Peyer's patch (tissue), 4 donors: ENCODE measurements around the gene EDN2.
A peak's percentile ranks its signal among the peaks of the same experiment; 100 is the strongest.

Experiments used
- POLR2A ChIP-seq, 2 donors: fragments of 450-650 bp; IDR thresholded peaks; one replicate each; pipeline ENCODE4 v1.5.1; 2017; ENCODE audit warnings: antibody characterized with exemption in 2 of 2, mild to moderate bottlenecking in 2 of 2, moderate library complexity in 2 of 2
- TF ChIP-seq, protein P1 (sequence below), 6 experiments: fragments of 450-650 bp in 4 of 6; fragments of 200-600 bp in 2 of 6; sonication (generic) in 1 of 6; IDR thresholded peaks; one replicate each; pipeline ENCODE4 v1.5.1; 2017 to 2019; ENCODE audit warnings: antibody characterized with exemption in 6 of 6, mild to moderate bottlenecking in 3 of 6, moderate library complexity in 1 of 6

DNA sequence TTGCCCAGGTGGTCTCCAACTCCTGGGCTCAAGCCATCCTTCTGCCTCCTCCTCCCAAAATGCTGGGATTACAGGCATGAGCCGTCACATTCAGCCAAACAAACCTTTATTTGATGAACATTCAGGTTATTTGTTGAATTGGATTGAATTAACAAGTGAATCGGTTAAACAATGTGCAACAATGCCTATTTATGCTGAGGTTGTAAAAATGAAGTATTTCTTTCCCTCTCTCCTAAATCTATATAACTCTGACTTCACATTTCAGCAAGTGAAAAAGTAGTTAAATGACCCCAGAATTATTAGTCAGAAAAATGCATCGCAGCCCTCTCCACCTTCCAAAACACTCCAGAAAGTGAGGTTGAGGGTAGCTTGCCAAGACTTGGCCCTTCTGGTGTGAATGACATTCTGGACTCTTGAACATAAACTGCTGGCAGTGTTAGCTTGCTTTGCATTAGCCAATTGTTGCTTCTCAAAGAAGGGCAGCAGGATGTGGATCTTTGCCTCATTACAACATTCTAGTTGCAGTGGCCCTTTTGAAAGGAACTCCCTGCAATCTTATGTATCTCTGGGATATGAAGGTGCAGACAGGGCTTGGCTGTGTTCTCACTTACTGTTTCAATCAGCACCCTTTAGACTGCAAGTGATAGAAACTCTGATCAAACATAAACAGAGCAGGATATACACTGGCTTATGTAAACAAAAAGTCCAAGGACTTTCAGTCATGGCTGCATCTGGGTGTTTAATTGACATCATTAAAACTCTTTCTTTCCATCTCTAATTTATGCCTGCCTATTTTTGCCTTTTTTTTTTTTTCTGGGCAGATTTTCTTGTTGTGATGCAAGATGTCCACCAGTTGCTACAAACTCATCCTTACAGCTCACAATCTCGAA, 22.4 kb downstream of the EDN2 start:
- TF ChIP-seq, protein P1, sequence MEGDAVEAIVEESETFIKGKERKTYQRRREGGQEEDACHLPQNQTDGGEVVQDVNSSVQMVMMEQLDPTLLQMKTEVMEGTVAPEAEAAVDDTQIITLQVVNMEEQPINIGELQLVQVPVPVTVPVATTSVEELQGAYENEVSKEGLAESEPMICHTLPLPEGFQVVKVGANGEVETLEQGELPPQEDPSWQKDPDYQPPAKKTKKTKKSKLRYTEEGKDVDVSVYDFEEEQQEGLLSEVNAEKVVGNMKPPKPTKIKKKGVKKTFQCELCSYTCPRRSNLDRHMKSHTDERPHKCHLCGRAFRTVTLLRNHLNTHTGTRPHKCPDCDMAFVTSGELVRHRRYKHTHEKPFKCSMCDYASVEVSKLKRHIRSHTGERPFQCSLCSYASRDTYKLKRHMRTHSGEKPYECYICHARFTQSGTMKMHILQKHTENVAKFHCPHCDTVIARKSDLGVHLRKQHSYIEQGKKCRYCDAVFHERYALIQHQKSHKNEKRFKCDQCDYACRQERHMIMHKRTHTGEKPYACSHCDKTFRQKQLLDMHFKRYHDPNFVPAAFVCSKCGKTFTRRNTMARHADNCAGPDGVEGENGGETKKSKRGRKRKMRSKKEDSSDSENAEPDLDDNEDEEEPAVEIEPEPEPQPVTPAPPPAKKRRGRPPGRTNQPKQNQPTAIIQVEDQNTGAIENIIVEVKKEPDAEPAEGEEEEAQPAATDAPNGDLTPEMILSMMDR (IDR thresholded peaks at IDR 0.05): no peak
- TF ChIP-seq POLR2A (IDR thresholded peaks at IDR 0.05): peak in 1 of 2 donors; percentile 37
